PC-3 (cell line): Measurements from ENCODE around the gene SLC24A3. TPM values are rescaled to one million over a fixed set of nuclear protein-coding genes. Genes with fewer than 3 reads are reported as not detected.

Experiments
- ATAC-seq: fragments of 200-7000 bp; cut with Tn5 transposase; 2 replicates; pipeline ENCODE4 v1.9.1; 2020; ENCODE audit warnings: mild to moderate bottlenecking, moderate library complexity
- BruUV-seq: library from RNA; stranded (reverse); fragments of 400-500 nt; replicated peaks from 2 replicates; lab custom pipeline; 2021; lab: Mats Ljungman, UMichigan
- CTCF ChIA-PET: fragments of 300-600 bp; sonication (Branson Sonifier 250); formaldehyde crosslinking; loops from one replicate; lab custom pipeline; 2022; ENCODE audit warnings: antibody characterized with exemption; lab: Charles Lee
- POLR2A ChIA-PET: fragments of 300-600 bp; sonication (Branson Sonifier 250); formaldehyde crosslinking; loops from one replicate; lab custom pipeline; 2022; ENCODE audit warnings: antibody characterized with exemption; ENCODE audit not compliant: unreplicated experiment; lab: Charles Lee
- DNase-seq: peaks from one replicate; pipeline ENCODE4 v3.0.0-alpha.2; 2015
- H2AFZ ChIP-seq: fragments of 300-600 bp; sonication (generic); 2 replicates; pipeline ENCODE4 v1.6.0; 2016; ENCODE audit warnings: antibody characterized with exemption, low read length
- H3F3A ChIP-seq: fragments of 300-600 bp; sonication (generic); one replicate; pipeline ENCODE4 v1.6.0; 2017; ENCODE audit warnings: antibody characterized with exemption, low read length, control low read depth, mild to moderate bottlenecking; ENCODE audit not compliant: unreplicated experiment
- H3K27ac ChIP-seq: fragments of 300-600 bp; sonication (generic); 2 replicates; pipeline ENCODE4 v1.5.1; 2016; ENCODE audit warnings: mild to moderate bottlenecking, low read length
- H3K27me3 ChIP-seq: fragments of 300-600 bp; sonication (generic); 2 replicates; pipeline ENCODE4 v1.6.1; 2016; ENCODE audit warnings: low read length, mixed read lengths
- H3K36me3 ChIP-seq: fragments of 300-600 bp; sonication (generic); 2 replicates; pipeline ENCODE4 v1.6.1; 2016; ENCODE audit warnings: low read depth, mixed run types, low read length, mixed read lengths
- H3K4me1 ChIP-seq: fragments of 300-600 bp; sonication (generic); 2 replicates; pipeline ENCODE4 v1.5.1; 2016; ENCODE audit warnings: low read length; ENCODE audit not compliant: insufficient read depth
- H3K4me2 ChIP-seq: fragments of 300-600 bp; sonication (generic); 2 replicates; pipeline ENCODE4 v1.6.0; 2016; ENCODE audit warnings: low read length
- H3K4me3 ChIP-seq: fragments of 300-600 bp; sonication (generic); 2 replicates; pipeline ENCODE4 v1.5.1; 2016; ENCODE audit warnings: mild to moderate bottlenecking, low read length, mixed read lengths
- H3K79me2 ChIP-seq: fragments of 300-600 bp; sonication (generic); 2 replicates; pipeline ENCODE4 v1.6.1; 2017; ENCODE audit warnings: low read length, mixed read lengths
- H3K9ac ChIP-seq: fragments of 300-600 bp; sonication (generic); 2 replicates; pipeline ENCODE4 v1.6.0; 2016; ENCODE audit warnings: mild to moderate bottlenecking, low read length
- H3K9me2 ChIP-seq: fragments of 300-600 bp; sonication (generic); replicated peaks from 2 replicates; pipeline ENCODE4 v1.6.1; 2016; ENCODE audit warnings: mixed run types, low read length, mixed read lengths
- H3K9me3 ChIP-seq: fragments of 300-600 bp; sonication (generic); 2 replicates; pipeline ENCODE4 v1.6.1; 2016; ENCODE audit warnings: low read length, mixed read lengths
- H4K20me1 ChIP-seq: fragments of 300-600 bp; sonication (generic); 2 replicates; pipeline ENCODE4 v1.6.1; 2016; ENCODE audit warnings: low read length, mixed read lengths
- EZH2 ChIP-seq: fragments of 300-600 bp; sonication (generic); IDR thresholded peaks from one replicate; pipeline ENCODE4 v1.6.1; 2017; ENCODE audit warnings: antibody characterized with exemption, mild to moderate bottlenecking, low read length; ENCODE audit not compliant: unreplicated experiment
- EZH2phosphoT487 ChIP-seq: fragments of 300-600 bp; sonication (generic); IDR thresholded peaks from 2 replicates; pipeline ENCODE4 v1.6.1; 2018; ENCODE audit warnings: mild to moderate bottlenecking, antibody characterized with exemption, low read length, borderline replicate concordance
- intact Hi-C: fragments of 100-400 bp; cut with micrococcal nuclease; formaldehyde crosslinking; loops from 2 replicates; pipeline ENCODE4 v1.9.0; 2023
- total RNA-seq: library from RNA; depleted of rRNA; stranded (reverse); fragments of >200 nt; gene quantifications from 2 replicates; pipeline ENCODE4 v1.2.3, GENCODE V29; 2014
- TF ChIP-seq, protein P1 (sequence below): fragments of 300-600 bp; sonication (generic); conservative IDR thresholded peaks from 2 replicates; pipeline ENCODE4 v1.5.1; 2017; ENCODE audit warnings: antibody characterized with exemption, low read depth, mild to moderate bottlenecking, low read length

Gene SLC24A3
- total RNA-seq, 1 experiment from 2014 or later, result 0.11 TPM

DNA sequence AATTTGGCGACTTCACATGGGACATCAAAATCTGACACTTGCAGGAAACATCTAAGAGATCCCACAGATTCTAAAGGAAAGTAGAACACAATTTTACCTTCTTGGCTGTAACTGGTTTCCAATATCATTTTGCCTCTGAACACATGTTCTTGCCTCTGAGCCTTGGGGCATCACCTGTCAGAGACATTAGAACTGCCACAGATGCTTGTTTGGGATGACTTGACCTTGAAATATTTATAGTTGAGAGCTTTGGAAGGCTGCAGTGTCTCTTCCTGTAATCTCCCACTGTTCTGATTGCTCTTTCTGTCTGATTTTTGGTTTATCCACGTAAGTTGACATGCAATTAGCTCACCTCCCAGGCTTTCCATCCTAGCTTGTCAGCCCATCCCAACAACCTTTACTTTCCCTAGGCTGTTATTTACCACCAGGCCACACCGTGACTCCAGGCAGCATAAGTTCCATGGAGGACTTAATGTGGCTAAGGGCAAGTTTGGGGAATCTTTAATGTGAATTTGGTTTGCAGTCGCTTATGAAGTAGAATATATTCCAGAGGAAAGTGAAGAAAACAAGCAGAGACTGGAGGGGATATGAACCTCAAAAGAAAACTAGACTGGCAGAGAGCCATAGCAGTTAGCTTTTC lies 289.2 kb downstream of the SLC24A3 start:
- no peaks in the 10 kb centered on the region for H3K9me3 ChIP-seq
- DNase-seq (no peak), ATAC-seq (no peak)
- H3K27ac ChIP-seq, result no peak overlapping the region
- intact Hi-C loops, result no loop called here
- H3K27me3 ChIP-seq, result peaks cover 12% of the 10 kb centered on the region; the same call in 1 of the 2 replicates
- TF ChIP-seq EZH2, result no peak
- no peak for TF ChIP-seq EZH2phosphoT487
- TF ChIP-seq, protein P1, sequence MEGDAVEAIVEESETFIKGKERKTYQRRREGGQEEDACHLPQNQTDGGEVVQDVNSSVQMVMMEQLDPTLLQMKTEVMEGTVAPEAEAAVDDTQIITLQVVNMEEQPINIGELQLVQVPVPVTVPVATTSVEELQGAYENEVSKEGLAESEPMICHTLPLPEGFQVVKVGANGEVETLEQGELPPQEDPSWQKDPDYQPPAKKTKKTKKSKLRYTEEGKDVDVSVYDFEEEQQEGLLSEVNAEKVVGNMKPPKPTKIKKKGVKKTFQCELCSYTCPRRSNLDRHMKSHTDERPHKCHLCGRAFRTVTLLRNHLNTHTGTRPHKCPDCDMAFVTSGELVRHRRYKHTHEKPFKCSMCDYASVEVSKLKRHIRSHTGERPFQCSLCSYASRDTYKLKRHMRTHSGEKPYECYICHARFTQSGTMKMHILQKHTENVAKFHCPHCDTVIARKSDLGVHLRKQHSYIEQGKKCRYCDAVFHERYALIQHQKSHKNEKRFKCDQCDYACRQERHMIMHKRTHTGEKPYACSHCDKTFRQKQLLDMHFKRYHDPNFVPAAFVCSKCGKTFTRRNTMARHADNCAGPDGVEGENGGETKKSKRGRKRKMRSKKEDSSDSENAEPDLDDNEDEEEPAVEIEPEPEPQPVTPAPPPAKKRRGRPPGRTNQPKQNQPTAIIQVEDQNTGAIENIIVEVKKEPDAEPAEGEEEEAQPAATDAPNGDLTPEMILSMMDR, result no peak
- POLR2A ChIA-PET, result no interaction called here
- peaks cover 7% of the 10 kb centered on the region; the same call in 1 of the 2 replicates for H3K4me1 ChIP-seq
- no peak overlapping the region for H3K4me3 ChIP-seq
- H3K79me2 ChIP-seq, result no peaks in the 10 kb centered on the region
- no peaks in the 10 kb centered on the region for H4K20me1 ChIP-seq
- no peak overlapping the region for H2AFZ ChIP-seq
- H3F3A ChIP-seq, result no peaks in the 10 kb centered on the region
- no peaks in the 10 kb centered on the region for H3K9me2 ChIP-seq
- H3K4me2 ChIP-seq, result no peak overlapping the region
- no peaks in the 10 kb centered on the region for H3K36me3 ChIP-seq
- H3K9ac ChIP-seq, result no peak overlapping the region
- no TSS peak for BruUV-seq
- CTCF ChIA-PET, result no interaction called here

DNA sequence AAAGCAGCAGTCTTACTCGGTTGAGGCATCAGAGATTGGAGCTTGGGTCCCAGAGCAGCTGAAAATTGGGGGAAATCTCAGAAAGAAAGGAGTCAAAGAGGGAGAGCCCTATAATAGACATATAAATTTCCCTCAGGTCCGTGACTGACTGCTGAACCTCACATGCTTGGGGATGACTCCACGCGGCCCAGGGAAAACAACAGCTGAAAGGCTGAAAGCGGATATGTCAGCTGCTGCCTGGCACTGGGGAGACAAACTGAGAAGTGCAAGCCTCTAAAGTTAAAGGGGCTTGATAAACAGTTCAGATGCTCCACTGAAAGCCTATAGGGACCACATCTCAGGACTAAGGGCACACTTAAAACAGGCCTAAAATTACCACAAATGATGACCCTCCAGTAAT lies 289.7 kb downstream of the SLC24A3 start:
- TF ChIP-seq EZH2 (no peak), EZH2phosphoT487 (no peak)
- TF ChIP-seq, protein P1, result no peak
- POLR2A ChIA-PET, result no interaction called here
- CTCF ChIA-PET, result no interaction called here
- Histone ChIP-seq H3F3A (no peaks in the 10 kb centered on the region), H3K36me3 (no peaks in the 10 kb centered on the region), H3K4me2 (no peak overlapping the region), H3K4me1 (peaks cover 1% of the 10 kb centered on the region; the same call in 1 of the 2 replicates), H2AFZ (no peak overlapping the region), H3K79me2 (no peaks in the 10 kb centered on the region), H3K27ac (no peak overlapping the region), H4K20me1 (no peaks in the 10 kb centered on the region), H3K9me3 (no peaks in the 10 kb centered on the region), H3K9me2 (no peaks in the 10 kb centered on the region), H3K9ac (no peak overlapping the region), H3K27me3 (peaks cover 14% of the 10 kb centered on the region; the same call in 1 of the 2 replicates), H3K4me3 (no peak overlapping the region)
- no peak for ATAC-seq
- DNase-seq, result no peak
- intact Hi-C loops, result no loop called here
- no TSS peak for BruUV-seq

DNA sequence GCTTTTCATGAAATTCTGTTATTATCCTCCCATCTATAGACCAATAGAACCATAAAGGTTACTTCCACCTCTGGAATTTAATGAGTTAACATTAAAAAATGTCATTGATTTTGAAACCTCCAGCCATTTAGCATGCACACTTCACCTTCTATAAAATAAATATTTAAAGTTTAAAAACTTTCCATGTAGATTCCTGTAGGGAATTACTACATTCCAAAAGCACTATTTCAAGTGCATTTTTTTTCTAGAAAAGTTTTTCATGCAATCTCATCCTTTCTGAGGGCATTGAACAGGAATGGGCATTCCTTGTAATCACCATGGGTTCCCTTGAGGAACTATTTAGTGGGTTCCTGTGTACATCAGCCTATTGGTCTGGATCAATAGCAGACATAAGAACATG lies 291.8 kb downstream of the SLC24A3 start:
- H3K79me2 ChIP-seq, result no peaks in the 10 kb centered on the region
- no peak for ATAC-seq
- ChIA-PET POLR2A (no interaction called here), CTCF (no interaction called here)
- no peak overlapping the region for H3K4me2 ChIP-seq
- H3F3A ChIP-seq, result no peaks in the 10 kb centered on the region
- no peaks in the 10 kb centered on the region for H4K20me1 ChIP-seq
- peaks cover 24% of the 10 kb centered on the region; the same call in 1 of the 2 replicates for H3K27me3 ChIP-seq
- DNase-seq, result no peak
- no peak overlapping the region for H3K4me3 ChIP-seq
- H3K4me1 ChIP-seq, result no peaks in the 10 kb centered on the region
- H3K36me3 ChIP-seq, result no peaks in the 10 kb centered on the region
- TF ChIP-seq EZH2, result no peak
- no peak for TF ChIP-seq EZH2phosphoT487
- TF ChIP-seq, protein P1, result no peak
- no TSS peak for BruUV-seq
- H2AFZ ChIP-seq, result no peak overlapping the region
- H3K9me3 ChIP-seq, result no peaks in the 10 kb centered on the region
- no peak overlapping the region for H3K9ac ChIP-seq
- H3K27ac ChIP-seq, result no peak overlapping the region
- H3K9me2 ChIP-seq, result no peaks in the 10 kb centered on the region
- intact Hi-C loops, result no loop called here
